PC-3 (cell line): Measurements from ENCODE around the gene PIGU. TPM values are rescaled to one million over a fixed set of nuclear protein-coding genes. Genes with fewer than 3 reads are reported as not detected.

Experiments
- ATAC-seq: fragments of 200-7000 bp; cut with Tn5 transposase; 2 replicates; pipeline ENCODE4 v1.9.1; 2020; ENCODE audit warnings: mild to moderate bottlenecking, moderate library complexity
- BruUV-seq: library from RNA; stranded (reverse); fragments of 400-500 nt; replicated peaks from 2 replicates; lab custom pipeline; 2021; lab: Mats Ljungman, UMichigan
- CTCF ChIA-PET: fragments of 300-600 bp; sonication (Branson Sonifier 250); formaldehyde crosslinking; loops from one replicate; lab custom pipeline; 2022; ENCODE audit warnings: antibody characterized with exemption; lab: Charles Lee
- POLR2A ChIA-PET: fragments of 300-600 bp; sonication (Branson Sonifier 250); formaldehyde crosslinking; loops from one replicate; lab custom pipeline; 2022; ENCODE audit warnings: antibody characterized with exemption; ENCODE audit not compliant: unreplicated experiment; lab: Charles Lee
- DNase-seq: peaks from one replicate; pipeline ENCODE4 v3.0.0-alpha.2; 2015
- H2AFZ ChIP-seq: fragments of 300-600 bp; sonication (generic); 2 replicates; pipeline ENCODE4 v1.6.0; 2016; ENCODE audit warnings: antibody characterized with exemption, low read length
- H3F3A ChIP-seq: fragments of 300-600 bp; sonication (generic); one replicate; pipeline ENCODE4 v1.6.0; 2017; ENCODE audit warnings: antibody characterized with exemption, low read length, control low read depth, mild to moderate bottlenecking; ENCODE audit not compliant: unreplicated experiment
- H3K27ac ChIP-seq: fragments of 300-600 bp; sonication (generic); 2 replicates; pipeline ENCODE4 v1.5.1; 2016; ENCODE audit warnings: mild to moderate bottlenecking, low read length
- H3K27me3 ChIP-seq: fragments of 300-600 bp; sonication (generic); 2 replicates; pipeline ENCODE4 v1.6.1; 2016; ENCODE audit warnings: low read length, mixed read lengths
- H3K36me3 ChIP-seq: fragments of 300-600 bp; sonication (generic); 2 replicates; pipeline ENCODE4 v1.6.1; 2016; ENCODE audit warnings: low read depth, mixed run types, low read length, mixed read lengths
- H3K4me1 ChIP-seq: fragments of 300-600 bp; sonication (generic); 2 replicates; pipeline ENCODE4 v1.5.1; 2016; ENCODE audit warnings: low read length; ENCODE audit not compliant: insufficient read depth
- H3K4me2 ChIP-seq: fragments of 300-600 bp; sonication (generic); 2 replicates; pipeline ENCODE4 v1.6.0; 2016; ENCODE audit warnings: low read length
- H3K4me3 ChIP-seq: fragments of 300-600 bp; sonication (generic); 2 replicates; pipeline ENCODE4 v1.5.1; 2016; ENCODE audit warnings: mild to moderate bottlenecking, low read length, mixed read lengths
- H3K79me2 ChIP-seq: fragments of 300-600 bp; sonication (generic); 2 replicates; pipeline ENCODE4 v1.6.1; 2017; ENCODE audit warnings: low read length, mixed read lengths
- H3K9ac ChIP-seq: fragments of 300-600 bp; sonication (generic); 2 replicates; pipeline ENCODE4 v1.6.0; 2016; ENCODE audit warnings: mild to moderate bottlenecking, low read length
- H3K9me2 ChIP-seq: fragments of 300-600 bp; sonication (generic); replicated peaks from 2 replicates; pipeline ENCODE4 v1.6.1; 2016; ENCODE audit warnings: mixed run types, low read length, mixed read lengths
- H3K9me3 ChIP-seq: fragments of 300-600 bp; sonication (generic); 2 replicates; pipeline ENCODE4 v1.6.1; 2016; ENCODE audit warnings: low read length, mixed read lengths
- H4K20me1 ChIP-seq: fragments of 300-600 bp; sonication (generic); 2 replicates; pipeline ENCODE4 v1.6.1; 2016; ENCODE audit warnings: low read length, mixed read lengths
- EZH2 ChIP-seq: fragments of 300-600 bp; sonication (generic); IDR thresholded peaks from one replicate; pipeline ENCODE4 v1.6.1; 2017; ENCODE audit warnings: antibody characterized with exemption, mild to moderate bottlenecking, low read length; ENCODE audit not compliant: unreplicated experiment
- EZH2phosphoT487 ChIP-seq: fragments of 300-600 bp; sonication (generic); IDR thresholded peaks from 2 replicates; pipeline ENCODE4 v1.6.1; 2018; ENCODE audit warnings: mild to moderate bottlenecking, antibody characterized with exemption, low read length, borderline replicate concordance
- intact Hi-C: fragments of 100-400 bp; cut with micrococcal nuclease; formaldehyde crosslinking; loops from 2 replicates; pipeline ENCODE4 v1.9.0; 2023
- total RNA-seq: library from RNA; depleted of rRNA; stranded (reverse); fragments of >200 nt; gene quantifications from 2 replicates; pipeline ENCODE4 v1.2.3, GENCODE V29; 2014
- TF ChIP-seq, protein P1 (sequence below): fragments of 300-600 bp; sonication (generic); conservative IDR thresholded peaks from 2 replicates; pipeline ENCODE4 v1.5.1; 2017; ENCODE audit warnings: antibody characterized with exemption, low read depth, mild to moderate bottlenecking, low read length

The PIGU gene
- total RNA-seq, 1 experiment from 2014 or later, result 24.5 TPM

DNA sequence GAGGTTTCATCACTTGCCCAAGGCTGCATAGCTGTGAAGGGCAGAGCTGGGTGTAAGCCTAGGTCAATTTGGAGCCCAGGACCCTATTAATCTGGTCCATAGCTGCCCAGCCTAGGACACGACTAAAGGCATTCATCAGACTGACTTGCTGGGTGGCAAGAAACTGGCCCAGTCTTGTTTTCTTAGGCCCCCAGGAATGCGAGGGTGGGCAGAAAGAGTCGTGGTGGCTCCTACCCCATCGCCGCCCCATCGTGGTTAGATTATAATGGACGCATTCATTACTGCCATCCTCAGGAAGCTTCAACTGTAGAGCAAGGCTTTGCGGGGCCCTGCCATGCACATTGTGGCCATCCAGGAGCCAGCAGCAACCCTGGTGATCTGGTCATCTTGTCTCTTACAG is 144.6 kb downstream of the PIGU start:
- H3K27ac ChIP-seq, result no peak overlapping the region
- BruUV-seq, result no TSS peak
- H2AFZ ChIP-seq, result no peak overlapping the region
- CTCF ChIA-PET, result no interaction called here
- ATAC-seq (no peak), DNase-seq (no peak)
- H4K20me1 ChIP-seq, result no peaks in the 10 kb centered on the region
- peaks cover 9% of the 10 kb centered on the region; the same call in 1 of the 2 replicates for H3K79me2 ChIP-seq
- POLR2A ChIA-PET, result no interaction called here
- no peak overlapping the region for H3K4me3 ChIP-seq
- H3K27me3 ChIP-seq, result no peaks in the 10 kb centered on the region
- intact Hi-C loops, result no loop called here
- no peaks in the 10 kb centered on the region for H3K4me1 ChIP-seq
- H3K9me2 ChIP-seq, result no peaks in the 10 kb centered on the region
- H3K9me3 ChIP-seq, result no peaks in the 10 kb centered on the region
- TF ChIP-seq EZH2, result no peak
- no peak for TF ChIP-seq EZH2phosphoT487
- TF ChIP-seq, protein P1, sequence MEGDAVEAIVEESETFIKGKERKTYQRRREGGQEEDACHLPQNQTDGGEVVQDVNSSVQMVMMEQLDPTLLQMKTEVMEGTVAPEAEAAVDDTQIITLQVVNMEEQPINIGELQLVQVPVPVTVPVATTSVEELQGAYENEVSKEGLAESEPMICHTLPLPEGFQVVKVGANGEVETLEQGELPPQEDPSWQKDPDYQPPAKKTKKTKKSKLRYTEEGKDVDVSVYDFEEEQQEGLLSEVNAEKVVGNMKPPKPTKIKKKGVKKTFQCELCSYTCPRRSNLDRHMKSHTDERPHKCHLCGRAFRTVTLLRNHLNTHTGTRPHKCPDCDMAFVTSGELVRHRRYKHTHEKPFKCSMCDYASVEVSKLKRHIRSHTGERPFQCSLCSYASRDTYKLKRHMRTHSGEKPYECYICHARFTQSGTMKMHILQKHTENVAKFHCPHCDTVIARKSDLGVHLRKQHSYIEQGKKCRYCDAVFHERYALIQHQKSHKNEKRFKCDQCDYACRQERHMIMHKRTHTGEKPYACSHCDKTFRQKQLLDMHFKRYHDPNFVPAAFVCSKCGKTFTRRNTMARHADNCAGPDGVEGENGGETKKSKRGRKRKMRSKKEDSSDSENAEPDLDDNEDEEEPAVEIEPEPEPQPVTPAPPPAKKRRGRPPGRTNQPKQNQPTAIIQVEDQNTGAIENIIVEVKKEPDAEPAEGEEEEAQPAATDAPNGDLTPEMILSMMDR, result no peak
- no peaks in the 10 kb centered on the region for H3F3A ChIP-seq
- H3K36me3 ChIP-seq, result peaks cover 38% of the 10 kb centered on the region
- H3K9ac ChIP-seq, result no peak overlapping the region
- no peak overlapping the region for H3K4me2 ChIP-seq

DNA sequence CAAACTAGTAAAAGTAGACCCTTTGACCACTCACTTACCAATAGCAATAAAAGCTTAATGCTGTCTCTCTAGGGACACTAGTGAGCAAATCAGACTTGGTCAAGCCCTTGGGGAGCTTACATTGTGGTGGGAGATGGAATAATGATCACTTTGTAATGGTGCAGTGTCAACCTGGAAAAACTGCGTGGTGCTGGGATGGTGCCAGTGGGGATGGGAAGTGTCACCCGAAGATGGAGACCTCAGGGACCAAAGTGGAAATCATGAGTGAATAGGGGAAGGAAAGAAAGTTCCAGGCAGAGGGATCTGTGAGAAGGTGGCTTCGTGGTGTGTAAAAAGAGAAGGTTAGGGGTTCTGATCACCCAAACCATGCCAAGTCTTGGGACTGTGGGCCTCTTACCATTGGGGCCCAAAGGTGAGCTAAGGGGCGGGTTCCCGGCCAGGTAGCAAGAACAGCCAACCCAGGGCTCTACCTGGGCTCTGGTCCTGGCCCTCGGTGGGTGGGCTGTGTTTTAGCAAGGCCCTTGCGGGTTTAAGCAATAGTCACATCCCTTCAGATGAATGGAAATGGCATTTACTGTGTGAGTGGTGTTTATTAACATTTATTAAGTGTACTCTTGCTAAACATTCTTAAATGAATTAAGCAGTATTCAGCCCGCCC is 145.2 kb downstream of the PIGU start:
- TF ChIP-seq EZH2 (no peak), EZH2phosphoT487 (no peak)
- TF ChIP-seq, protein P1, result no peak
- Histone ChIP-seq H3K27me3 (no peaks in the 10 kb centered on the region), H4K20me1 (no peaks in the 10 kb centered on the region), H3K79me2 (peaks cover 14% of the 10 kb centered on the region; the same call in 1 of the 2 replicates), H3K9ac (no peak overlapping the region), H3K4me1 (peaks cover 4% of the 10 kb centered on the region), H3K9me2 (no peaks in the 10 kb centered on the region), H3K4me3 (no peak overlapping the region), H3K27ac (no peak overlapping the region), H3K36me3 (peaks cover 41% of the 10 kb centered on the region), H2AFZ (no peak overlapping the region), H3K9me3 (no peaks in the 10 kb centered on the region), H3K4me2 (no peak overlapping the region), H3F3A (no peaks in the 10 kb centered on the region)
- ATAC-seq, result no peak
- intact Hi-C loops, result no loop called here
- POLR2A ChIA-PET, result no interaction called here
- CTCF ChIA-PET, result no interaction called here
- BruUV-seq, result no TSS peak
- no peak for DNase-seq

DNA sequence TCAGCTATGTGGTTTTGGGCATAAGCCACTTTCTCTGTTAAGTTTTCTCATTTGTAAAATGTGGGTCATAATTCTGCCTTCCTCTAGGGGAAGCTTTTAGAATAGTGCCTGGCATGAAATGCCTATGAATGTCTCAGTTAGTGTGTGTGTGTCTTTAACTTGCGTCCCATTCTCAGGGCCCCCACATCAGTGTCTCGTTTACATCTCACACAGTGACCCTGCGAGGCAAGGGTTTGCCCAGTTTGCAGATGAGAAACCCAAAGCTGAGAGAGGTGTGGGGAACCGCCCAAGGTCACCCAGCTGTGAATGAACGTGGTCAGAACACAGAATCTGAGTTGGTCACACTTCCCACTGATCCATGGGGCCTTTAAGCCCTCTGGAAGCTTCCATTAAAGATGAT is 146.6 kb downstream of the PIGU start:
- no peak overlapping the region for H3K9ac ChIP-seq
- peaks cover 14% of the 10 kb centered on the region for H3K4me1 ChIP-seq
- no peak overlapping the region for H3K27ac ChIP-seq
- H3K4me3 ChIP-seq, result no peak overlapping the region
- no peak overlapping the region for H3K4me2 ChIP-seq
- DNase-seq (no peak), ATAC-seq (no peak)
- H4K20me1 ChIP-seq, result no peaks in the 10 kb centered on the region; the same call in 1 of the 2 replicates
- intact Hi-C loops, result no loop called here
- no peaks in the 10 kb centered on the region for H3K9me3 ChIP-seq
- H2AFZ ChIP-seq, result no peak overlapping the region
- H3K79me2 ChIP-seq, result peaks cover 19% of the 10 kb centered on the region; the same call in 1 of the 2 replicates
- no peak for TF ChIP-seq EZH2
- TF ChIP-seq EZH2phosphoT487, result no peak
- TF ChIP-seq, protein P1, result no peak
- peaks cover 39% of the 10 kb centered on the region for H3K36me3 ChIP-seq
- H3F3A ChIP-seq, result peaks cover 2% of the 10 kb centered on the region
- CTCF ChIA-PET, result no interaction called here
- BruUV-seq, result no TSS peak
- POLR2A ChIA-PET, result no interaction called here
- no peaks in the 10 kb centered on the region for H3K27me3 ChIP-seq
- H3K9me2 ChIP-seq, result no peaks in the 10 kb centered on the region
